Myocyte (in vitro differentiated cells): ENCODE data around the gene EFCAB10. TPM values are rescaled to one million over a fixed set of nuclear protein-coding genes. Genes with fewer than 3 reads are reported as not detected.
"Not testable (repeated sequence)": the region's sequence is repeated elsewhere in the genome, so short reads cannot be mapped to it uniquely, and the experiment has no call there.

Experiments used
- DNase-seq: peaks from one replicate; pipeline ENCODE4 v3.0.0-alpha.2; 2012; ENCODE audit warnings: low read depth
- total RNA-seq: library from RNA; depleted of rRNA; stranded (reverse); fragments of >200 nt; gene quantifications from 2 replicates; pipeline ENCODE4 v1.2.3, GENCODE V29; 2014

The EFCAB10 gene
- total RNA-seq, 1 donor from 2014 or later: not detected

DNA sequence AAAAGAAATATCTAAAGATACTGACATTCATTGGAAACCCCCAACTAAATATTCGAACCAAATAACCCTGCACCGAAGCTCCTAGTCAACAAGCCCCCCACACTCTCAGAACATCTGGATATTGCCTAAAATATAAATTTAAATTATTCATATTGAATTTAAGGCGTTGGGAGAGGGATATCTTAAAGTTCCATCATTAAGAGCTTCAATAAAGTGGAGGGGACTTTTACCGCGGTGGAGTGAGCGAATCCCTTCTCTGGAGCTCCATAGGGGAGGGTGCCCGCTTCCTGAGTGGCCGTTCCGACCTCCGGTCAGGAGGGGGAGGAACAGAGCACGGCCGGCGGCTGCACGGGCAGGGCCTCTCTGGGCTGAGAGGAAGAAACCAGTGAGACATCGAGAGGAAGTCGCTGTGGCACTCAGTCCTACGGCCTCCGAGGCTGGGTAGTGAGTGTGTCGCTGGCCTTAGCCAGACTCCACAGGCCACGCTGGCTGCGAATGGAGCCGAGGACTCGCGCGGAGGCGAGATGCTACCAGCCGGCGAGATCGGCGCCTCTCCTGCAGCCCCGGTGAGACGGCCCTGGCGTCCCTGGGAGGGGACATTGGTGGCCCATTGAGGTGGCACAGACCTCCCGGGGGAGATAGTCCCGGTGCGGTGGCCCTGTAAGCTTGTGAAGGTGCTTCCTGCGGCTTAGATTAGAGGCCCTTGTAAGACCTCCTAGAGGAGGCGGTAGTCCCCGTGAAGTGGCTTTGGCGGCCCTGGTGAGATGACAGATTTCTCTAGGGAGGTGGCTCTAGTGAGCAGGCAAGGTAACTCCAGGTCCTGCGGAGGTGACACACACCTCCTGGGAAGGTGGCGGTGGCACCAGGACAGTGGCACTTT is 49.3 kb downstream of the EFCAB10 start, which contains the start of gene RINT1:
TSS of gene RINT1 (plus strand) at position 410 of the 880 bp plus-strand sequence. CDS start at position 525, 115 bp downstream.
- DNase-seq: peak; percentile 94

DNA sequence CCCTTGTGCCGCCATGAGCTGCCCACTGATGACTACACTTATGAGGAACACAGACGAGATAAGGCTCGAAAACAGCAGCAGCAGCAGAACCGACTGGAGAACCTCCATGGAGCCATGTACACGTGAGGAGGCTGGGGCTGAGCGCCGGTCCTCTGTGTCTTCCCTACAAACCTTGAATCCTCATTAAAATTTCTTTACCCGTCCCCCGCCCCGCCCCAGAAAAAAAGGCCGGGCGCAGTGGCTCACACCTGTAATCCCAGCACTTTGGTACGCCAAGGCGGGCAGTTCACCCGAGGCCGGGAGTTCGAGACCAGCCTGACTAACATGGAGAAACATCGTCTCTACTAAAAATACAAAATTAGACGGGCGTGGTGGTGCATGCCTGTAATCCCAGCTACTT is 50.7 kb downstream of the EFCAB10 start:
- no peak for DNase-seq

GRCh38 chr7:105530126-105530525 is 51.2 kb downstream of the EFCAB10 start:
- DNase-seq: no peak

DNA sequence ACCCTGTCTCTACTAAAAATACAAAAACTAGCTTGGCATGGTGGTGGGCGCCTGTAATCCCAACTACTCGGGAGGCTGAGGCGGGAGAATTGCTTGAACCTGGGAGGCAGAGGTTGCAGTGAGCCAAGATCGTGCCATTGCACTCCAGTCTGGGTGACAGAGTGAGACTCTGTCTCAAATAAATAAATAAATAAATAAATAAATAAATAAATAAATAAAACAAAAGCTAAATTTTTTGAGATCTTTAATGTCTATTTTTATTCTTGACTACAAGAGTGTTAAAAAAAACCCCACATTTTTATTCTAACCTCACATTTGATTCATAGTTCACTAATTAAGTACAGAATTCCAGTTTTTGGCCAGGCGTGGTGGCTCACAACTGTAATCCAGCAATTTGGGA is 53.6 kb downstream of the EFCAB10 start:
- DNase-seq: not testable (repeated sequence)

DNA sequence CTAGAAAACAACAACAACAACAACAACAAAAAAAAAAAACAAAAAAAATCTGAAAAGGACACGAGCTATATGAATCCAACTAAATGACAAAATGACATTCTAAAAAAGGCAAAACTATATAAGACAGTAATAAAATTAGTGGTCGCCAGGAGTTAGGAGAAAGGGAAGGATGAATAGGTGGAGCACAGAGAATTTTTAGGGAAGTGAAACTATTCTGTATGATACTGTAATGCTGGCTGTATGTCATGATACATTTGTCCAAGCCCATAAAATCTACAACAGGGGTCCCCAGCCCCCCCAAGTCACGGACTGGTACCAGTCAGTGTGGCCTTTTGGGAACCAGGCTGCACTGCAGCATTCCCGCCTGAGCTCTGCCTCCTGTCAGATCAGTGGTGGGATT is 56.5 kb downstream of the EFCAB10 start:
- DNase-seq: no peak

- DNase-seq: not testable (repeated sequence)
Measured at GRCh38 chr7:105524423-105524822, 56.9 kb downstream of the EFCAB10 start.

- DNase-seq: peak; percentile 94
Measured at GRCh38 chr7:105521717-105522463, 59.4 kb downstream of the EFCAB10 start, which contains the start of gene PUS7. TSS of gene PUS7 (minus strand) at chr7:105522271. CDS start at chr7:105508512, 13,759 bp downstream.

GRCh38 chr7:105521027-105521716 is 60.1 kb downstream of the EFCAB10 start:
- peak; percentile 77 for DNase-seq

DNA sequence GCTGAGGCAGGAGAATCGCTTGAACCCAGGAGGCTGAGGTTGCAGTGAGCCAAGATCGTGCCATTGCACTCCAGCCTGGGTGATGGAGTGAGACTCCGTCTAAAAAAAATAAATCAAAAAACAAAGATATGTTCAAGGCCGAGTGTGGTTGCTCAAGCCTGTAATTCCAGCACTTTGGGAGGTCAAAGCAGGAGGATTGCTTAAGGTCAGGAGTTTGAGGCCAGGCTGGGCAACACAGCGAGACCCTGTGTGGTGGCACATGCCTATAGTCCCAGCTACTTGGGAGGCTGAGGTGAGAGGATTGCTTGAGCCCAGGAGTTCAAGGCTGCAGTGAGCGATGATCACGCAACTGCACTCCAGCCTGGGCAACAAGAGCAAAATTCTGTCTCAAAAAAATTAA is 60.7 kb downstream of the EFCAB10 start:
- not testable (repeated sequence) for DNase-seq

- no peak for DNase-seq
Measured at GRCh38 chr7:105519353-105519752, 61.9 kb downstream of the EFCAB10 start.

- DNase-seq: not testable (repeated sequence)
Measured at GRCh38 chr7:105515610-105516009, 65.7 kb downstream of the EFCAB10 start.

Other genes starting within 250 kb of the EFCAB10 start
- 69.8 and 71.4 TPM in 2 replicates for gene SRPK2, start 192.6 kb downstream of the EFCAB10 start, total RNA-seq
- gene PUS7, start 59.2 kb downstream of the EFCAB10 start, total RNA-seq: 22.3 and 38.5 TPM in 2 replicates
- gene RINT1, start 49.3 kb downstream of the EFCAB10 start, total RNA-seq: 14.6 and 19.1 TPM in 2 replicates